CD4-positive, alpha-beta T cell treated with Interleukin-6 at 100 ng/mL for 8 hours (primary cell): ENCODE measurements around the gene TUSC1.
"Not testable (repeated sequence)": the region's sequence is repeated elsewhere in the genome, so short reads cannot be mapped to it uniquely, and the experiment has no call there.

ENCODE experiments used
- DNase-seq: peaks from one replicate; pipeline ENCODE4 v3.0.0-alpha.2; 2020; ENCODE audit warnings: mixed read lengths, low spot score

The TUSC1 gene

DNA sequence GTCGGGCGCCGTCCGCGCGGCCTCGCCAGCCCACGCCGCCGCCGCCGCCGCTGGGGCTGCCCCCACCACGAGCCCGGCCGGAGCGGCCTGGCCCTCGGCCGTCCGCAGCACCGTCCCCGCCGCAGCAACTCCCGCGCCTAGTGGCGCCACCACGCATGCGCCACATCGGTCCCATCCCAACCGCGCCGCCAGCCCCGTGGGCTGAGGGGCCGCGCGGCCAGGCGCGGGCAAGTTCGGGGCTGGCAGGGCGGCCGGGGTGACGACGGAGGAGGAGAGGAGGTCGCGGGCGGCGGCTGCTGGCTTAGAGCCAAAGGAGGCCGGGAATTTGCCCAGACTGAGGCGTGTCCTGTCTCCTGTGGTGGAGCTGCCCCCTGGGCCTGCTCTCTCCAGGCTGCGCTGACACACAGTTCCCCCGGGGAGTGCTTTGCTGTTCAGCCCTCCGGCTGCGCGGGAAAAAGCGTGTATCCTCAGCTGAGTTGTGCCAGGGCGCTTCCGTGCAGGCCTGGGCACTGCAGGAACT is at the start of gene TUSC1:
TUSC1 (minus strand) TSS at position 298 of the 520 bp plus-strand sequence; CDS start at position 166, 132 bp downstream.
- DNase-seq, result no peak

DNA sequence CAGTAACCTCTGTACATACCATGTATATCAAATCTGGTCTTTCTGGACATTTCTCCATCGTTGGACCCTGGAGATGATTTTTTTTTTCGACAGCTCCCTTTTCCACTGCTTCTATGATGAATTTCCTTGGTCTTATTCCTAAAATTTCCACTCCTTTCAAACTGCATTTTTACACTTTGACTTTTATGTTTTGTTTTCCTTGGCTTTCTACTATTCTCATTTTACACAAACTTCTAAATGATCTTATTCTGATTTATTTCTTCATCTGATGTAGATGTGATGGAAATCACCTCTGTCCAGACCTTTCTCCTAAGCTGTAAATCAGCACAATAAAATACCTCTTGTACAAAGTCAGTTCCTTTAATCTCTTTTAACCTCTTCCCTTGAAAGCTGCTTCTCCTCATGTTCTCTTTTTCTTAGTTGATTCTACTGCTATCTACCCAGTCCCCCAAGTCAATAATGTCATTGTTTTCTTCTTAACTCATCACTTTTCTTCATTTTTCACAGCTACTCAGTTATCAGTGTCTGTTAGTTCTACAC is 48.7 kb upstream of the TUSC1 start:
- no peak for DNase-seq

DNA sequence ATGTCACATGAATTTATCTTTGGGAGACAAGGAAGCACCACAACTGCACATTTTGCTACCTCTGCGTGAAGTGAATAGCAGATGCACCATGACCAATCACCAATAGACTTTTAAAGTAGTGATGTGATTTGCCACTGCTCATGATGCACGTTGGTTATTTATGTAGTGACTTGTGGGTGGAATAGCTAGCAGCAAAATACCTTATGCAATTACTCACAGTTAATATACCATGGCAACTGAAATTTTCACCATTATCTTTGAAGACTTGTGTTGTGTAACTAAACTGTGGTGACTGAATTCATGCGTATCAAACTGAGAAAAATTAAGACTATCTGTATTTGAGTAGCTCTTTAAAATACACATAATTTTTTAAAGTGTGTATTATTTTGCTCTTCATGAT is 46.2 kb upstream of the TUSC1 start:
- DNase-seq, result no peak

DNA sequence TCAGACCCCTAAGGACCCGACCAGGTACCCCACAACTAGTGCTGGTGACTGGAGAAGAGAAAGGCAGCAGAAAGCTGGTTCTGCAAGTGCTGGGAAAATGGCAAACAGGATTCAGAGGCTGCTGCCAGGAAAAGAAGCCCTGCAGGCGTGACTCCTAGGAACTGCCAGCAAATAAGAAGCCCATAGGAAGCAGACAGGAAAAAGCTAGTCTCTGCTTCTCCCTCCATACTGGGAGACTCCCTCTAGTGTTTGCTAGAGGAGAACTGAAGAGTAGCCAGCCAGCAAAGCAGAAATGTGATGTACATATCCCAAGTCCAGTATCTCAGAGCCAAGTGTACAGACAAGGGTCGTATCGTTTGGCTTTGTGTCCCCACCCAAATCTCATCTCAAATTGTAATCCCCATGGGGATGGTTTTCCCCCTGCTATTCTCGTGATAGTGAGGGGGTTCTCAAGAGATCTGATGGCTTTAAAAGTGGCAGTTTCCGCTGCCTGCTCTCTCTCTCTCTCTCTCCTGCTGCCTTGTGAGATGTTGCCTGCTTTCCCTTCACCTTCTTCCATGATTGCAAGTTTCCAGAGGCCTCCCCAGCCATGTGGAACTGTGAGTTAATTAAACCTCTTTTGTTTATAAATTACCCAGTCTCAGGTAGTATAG is 38.1 kb upstream of the TUSC1 start:
- DNase-seq, result no peak

DNA sequence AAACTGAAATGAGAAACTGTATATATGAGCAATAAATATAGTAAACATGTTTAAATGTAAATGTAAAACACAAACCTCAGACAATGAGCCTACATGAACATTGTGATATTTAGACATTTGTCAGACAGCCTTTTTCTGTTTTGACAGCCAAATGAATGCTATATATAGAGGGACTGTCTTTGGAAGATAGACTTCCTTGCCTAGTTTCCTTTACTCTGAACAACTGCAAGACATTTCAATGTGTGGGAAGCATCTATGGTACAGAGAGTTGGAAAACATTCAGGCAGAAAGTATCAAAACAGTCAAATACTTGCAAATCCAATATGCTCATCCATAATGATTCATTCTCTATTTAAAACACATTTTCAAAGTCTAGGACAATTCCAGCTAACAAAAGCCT is 31.7 kb upstream of the TUSC1 start:
- no peak for DNase-seq

DNA sequence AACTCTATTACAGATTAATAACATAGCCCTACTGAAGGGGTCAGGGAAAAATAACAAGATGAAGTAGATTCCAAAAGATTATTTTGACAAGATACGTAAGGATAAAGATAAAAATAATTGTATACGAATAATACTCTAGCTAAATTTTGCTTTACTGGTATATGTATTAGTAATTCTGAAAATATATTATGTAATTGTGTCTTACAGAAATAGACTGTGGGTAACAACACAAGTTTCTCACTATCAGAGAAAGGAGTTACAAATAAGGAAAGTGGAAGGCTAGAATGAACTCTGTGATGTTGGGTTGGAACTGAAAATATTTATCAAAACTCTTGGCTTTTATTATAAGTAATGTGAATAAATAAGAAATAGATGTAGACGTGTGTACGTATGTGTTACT is 26.6 kb upstream of the TUSC1 start:
- DNase-seq, result no peak

DNA sequence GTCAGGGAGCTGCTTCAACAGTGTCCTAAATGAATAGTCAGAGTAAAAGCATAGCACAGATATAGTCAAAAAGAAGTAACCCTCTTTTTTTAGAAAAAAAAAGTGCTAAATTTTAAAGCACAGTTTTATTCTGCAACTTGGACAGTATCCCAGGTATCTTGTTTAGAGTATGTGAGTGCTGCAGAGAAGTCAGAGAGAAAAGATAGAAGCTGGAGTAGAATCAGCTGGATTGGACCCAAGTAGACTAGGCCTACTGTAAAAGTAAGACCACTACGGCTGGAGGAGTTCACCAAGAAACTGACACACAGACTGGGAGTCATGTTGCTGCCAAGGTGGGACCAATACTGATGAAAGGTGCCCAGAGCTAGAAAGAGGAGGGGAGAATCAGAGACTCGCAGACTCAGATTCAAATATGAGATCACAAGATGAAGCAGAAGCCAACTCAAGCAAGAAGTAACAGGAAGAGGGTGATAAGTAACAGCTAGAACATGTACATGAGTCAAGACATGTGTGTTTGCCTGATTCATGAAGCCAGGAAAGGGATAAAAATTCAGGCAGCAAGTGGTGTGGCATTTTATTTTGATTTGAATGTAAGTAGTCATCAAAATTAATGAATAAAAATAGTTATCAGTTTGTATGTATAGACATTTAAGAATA is 25.6 kb upstream of the TUSC1 start:
- DNase-seq, result no peak

DNA sequence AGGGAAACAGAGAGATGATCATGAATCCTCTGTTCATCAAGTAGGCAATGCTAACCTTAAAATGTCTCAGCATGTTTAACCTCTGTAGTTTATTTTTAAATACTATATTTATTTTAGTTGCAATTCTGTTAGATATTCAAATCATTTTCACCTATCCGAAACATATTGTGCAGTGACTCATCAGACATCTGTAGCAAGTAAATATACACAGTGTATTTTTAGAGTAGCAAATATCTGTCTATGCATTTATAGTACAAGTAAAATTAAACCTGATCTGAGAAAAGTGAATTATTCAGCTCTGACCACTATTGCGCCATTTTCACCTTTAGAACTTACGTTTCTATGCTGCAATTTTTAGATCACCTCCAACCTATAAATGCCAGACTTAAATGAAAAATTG is 24.3 kb upstream of the TUSC1 start:
- no peak for DNase-seq

DNA sequence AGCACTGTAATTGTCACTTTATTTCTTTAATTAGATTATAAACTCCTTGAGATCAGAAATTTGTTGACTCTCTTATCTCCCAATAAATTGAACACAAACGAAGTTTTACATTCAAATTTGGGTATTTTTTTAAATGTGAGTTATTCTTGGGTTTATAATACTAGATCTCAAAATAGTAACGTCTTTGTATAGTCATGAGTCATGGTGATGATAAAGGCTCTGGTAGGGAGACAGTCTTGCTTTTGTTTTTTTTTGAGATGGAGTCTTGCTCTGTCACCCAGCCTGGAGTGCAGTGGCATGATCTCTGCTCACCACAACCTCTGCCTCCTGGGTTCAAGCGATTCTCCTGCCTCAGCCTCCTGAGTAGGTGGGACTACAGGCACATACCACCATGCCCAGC is 22.7 kb upstream of the TUSC1 start:
- DNase-seq, result not testable (repeated sequence)

DNA sequence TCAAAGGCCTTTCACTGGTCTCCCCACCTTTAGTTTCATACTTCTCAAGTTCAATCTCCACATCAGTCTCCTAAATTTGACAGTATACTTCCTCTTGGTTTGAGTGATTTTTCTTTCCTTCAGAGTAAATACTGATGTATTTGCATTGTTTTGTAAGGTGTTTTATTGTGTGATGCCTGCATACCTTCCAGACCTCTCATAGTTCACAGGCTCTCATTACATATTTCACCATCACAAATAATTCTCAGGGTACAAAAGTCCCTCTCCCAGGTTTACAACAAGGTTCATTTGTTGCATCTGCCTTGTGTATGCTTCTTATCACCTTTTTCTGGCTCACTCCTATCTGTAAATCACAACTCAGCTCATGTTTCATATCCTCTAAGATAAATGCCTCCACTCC is 22.2 kb upstream of the TUSC1 start:
- no peak for DNase-seq

DNA sequence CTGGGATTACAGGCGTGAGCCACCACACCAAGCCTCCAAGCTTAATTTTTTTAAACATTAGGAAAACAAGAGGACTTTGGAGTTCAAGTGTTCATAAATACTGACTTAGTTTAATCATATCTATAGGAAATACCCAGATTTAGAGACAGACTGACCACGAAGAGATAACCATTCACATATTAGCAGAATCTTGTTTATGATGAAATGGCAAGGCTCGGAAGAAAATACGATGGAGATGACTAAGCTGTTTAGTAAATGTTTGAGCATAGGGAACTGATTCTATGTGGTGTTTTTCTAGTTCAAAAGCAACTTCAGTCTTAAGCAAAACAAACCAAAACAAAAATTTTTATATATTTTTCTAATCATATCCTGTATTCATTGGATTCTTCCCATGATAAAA is 13.5 kb upstream of the TUSC1 start:
- DNase-seq, result no peak

DNA sequence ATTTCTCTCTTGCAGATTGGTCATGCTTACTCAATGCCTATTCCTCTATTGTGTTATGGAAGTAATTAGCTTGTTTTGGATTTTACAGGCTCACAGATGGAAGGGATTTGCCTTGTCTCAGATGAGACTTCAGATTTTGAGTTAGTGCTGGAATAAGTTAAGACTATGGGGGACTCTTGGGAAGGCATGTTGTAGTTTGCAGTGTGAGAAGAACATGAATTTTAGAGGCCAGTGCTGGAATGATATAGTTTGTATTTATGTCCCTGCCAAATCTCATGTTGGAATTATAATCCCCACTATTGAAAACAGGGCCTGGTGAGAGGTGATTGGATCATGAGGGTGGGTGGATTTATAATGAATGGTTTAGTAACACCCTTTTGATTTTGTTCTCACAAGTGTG is 6.1 kb upstream of the TUSC1 start:
- no peak for DNase-seq

DNA sequence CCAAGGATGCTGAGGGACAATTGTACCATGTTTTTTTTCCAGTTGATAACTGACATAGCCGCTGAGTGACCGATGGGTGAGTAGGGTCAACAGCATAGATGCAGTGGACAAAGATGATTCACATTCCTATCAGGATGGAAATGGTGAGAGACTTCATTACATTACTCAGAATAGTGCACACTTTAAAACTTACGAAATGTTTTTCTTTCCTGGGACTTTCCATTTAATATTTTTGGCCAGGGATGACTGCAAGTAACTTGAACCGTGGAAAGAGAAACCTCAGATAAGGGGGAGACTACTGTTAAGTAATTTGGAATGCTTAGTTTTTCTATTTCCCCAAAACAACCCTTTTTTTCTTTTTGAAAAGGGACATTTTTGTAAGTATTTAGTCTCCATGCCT is 3.0 kb upstream of the TUSC1 start:
- DNase-seq, result no peak

DNA sequence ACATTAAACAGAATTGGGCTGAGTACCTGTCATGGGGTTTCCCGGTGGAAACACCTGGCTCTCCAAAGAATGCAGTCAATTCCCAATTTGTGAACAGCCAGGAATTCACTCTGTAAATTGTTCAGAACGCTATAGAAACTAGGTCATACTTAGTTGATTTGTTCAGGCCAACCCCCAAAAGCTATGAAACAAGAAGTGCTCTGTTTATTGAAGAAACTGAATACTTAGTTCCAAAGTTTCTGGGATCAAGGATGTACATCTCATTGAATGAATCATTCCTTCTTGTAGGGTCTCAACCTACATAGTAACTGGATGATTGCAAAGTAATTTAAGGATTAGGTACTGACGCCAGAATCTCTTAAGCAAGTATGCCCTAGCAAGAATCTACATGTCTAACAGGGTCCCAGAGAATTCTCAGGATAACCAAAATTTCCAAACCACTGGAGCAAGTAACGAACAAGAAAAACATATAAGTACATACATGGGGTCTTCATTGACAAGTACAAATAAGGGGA is 659 bp upstream of the TUSC1 start:
- DNase-seq, result no peak

DNA sequence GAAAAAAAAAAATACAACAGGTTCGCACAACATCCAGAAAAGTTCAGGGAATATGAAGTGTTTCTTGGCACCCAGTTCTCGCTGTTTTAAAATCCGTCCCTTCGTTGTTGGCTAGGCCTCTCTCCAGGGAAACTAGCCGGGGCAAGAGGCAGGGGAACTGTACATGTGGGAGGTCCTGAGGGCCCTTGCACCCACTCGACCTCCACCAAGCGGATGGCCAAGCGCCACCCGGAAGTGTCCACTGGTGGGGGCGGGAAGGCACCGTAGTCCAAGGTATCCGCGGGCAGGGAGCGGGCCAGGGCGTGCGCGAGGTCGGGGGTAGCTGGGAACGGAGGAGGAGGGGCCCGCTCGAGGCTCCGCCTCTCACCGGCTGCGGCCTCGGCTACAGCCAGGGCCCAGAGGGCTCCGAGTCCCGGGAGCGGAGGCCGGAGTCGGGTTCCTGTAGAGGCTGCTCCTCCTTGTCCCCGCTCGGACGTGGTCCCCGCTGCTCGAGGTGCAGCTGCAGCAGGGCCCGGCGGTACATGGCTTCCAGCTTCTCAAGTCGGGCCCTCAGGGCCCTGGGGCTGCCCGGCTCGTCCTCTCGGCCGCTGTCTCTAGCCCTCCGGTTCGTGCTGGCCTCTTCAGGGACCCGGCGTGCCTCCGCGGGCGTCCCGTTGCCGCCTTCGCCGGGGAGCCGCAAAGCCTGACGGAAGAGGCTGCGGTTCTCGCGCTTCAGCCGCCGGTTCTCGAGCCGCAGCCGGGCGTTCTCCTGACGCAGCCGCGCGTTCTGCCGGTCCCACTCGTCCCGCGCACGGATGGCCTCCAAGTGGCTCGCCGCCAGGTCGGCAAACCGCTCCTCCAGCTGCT is 720 bp downstream of the TUSC1 start:
- DNase-seq, result no peak

DNA sequence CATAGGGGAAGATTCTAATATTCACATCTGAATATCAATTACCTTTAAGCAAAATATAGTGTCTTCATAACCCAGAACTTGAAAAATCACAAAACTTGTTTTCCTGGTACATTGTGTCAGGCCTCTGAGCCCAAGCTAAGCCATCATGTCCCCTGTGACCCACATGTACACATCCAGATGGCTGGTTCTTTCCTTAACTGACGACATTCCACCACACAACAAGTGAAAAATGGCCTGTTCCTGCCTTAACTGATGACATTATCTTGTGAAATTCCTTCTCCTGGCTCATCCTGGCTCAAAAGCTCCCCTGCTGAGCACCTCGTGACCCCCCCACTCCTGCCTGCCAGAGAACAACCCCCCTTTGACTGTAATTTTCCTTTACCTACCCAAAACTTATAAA is 2.4 kb downstream of the TUSC1 start:
- DNase-seq, result not testable (repeated sequence)

DNA sequence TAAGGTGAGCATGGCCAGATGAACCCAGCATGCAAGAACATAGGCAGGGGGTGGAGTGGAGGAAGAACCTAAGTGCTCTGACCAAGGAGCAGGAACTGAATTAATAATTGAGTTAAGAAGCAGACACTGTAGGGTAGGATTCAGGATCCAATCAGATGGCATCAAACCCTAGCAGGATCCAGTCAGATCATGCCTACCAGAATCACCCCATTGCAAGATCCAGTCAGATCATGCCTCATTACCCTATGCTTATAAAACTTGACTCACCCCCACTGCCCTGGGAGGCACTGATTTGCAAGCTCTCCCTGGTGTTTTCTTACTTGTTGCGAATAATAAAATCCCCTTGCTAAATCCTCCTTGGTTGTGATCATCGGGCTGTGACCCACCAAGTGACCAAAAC is 19.7 kb downstream of the TUSC1 start:
- no peak for DNase-seq

DNA sequence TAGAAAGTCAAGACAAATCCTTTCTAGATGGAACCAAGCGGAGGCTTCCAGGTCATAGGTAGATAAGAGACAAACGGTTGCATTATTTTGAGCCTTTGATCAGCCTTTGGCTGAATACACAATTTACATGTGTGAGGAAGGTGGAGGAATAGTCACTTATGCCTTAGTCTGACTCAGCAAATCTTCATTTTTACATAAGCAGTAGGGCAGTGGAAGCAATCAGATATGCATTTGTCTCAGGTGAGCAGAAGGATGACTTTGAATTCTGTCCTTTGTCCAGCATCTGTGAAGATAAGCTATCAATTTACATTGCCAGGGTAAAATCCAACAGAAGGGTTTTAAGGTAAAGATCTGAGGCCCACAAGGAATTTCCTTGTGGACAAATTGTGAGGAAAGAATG is 23.8 kb downstream of the TUSC1 start:
- DNase-seq, result no peak

DNA sequence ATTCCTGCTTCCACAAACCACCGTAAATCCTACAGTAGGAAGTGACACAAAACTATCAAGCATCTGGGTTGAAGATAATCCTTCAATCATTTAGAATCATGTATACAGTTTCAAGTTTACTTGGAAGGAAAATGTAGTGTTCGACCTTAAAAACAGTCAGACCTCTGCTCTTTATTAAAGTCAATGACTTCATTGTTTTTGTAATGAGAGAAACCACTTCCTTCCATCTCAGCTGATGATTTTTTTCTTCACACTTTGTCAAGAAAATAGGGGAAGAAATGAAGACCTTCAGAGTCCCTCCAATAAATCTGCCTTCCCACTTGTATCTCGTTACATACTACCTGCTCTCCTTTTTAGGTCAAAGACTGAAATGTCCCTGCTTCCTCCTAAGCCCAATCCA is 30.1 kb downstream of the TUSC1 start:
- DNase-seq, result no peak

DNA sequence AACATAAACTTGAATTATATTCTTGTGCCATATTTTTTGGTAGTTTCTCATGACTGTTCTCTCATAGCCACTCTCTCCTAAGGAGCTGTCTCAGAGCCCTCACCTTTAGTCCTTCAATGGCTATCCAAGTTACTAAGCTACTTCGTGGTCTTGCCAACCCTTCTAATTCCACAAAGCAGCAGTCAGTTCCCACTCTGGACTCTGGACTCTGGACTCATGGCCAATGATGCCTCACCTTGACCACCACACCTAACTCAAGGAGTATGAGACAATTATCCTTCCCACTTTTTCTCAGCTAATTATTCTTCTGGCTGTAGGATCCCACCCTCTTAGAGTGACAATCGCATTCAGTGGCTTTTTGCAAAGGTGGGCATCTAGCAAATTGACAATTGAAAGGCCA is 42.2 kb downstream of the TUSC1 start:
- no peak for DNase-seq

DNA sequence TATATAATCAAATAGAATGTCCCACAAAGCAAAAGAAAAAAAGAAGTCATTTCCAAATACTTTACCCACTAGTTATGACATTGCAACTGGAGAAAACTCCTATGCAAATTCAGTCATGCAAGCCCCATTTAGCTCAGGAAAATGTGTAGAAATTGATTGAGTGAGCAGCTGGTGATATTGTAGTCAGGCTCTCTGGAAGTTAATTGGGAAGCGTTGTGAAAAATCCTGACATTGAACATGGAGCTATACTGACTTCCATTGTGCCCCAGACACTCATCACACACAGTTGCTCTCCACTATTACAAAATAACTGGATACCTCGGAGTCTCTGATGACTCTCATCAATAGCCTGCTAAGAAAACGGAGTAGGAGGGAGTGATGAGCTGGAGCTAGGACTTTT is 49.0 kb downstream of the TUSC1 start:
- DNase-seq, result no peak
